MM.1S (cell line): ENCODE data around the gene ZFTA.

ENCODE experiments used
- CTCF ChIP-seq: fragments of 300-600 bp; sonication (generic); IDR thresholded peaks from 2 replicates; pipeline ENCODE4 v1.5.1; 2016; ENCODE audit warnings: antibody characterized with exemption, low read length, mixed read lengths
- EZH2 ChIP-seq: fragments of 300-600 bp; sonication (generic); optimal IDR thresholded peaks from 2 replicates; pipeline ENCODE3; 2017; ENCODE audit warnings: low read depth, mild to moderate bottlenecking, antibody characterized with exemption, low read length, mixed read lengths
- EZH2phosphoT487 ChIP-seq: fragments of 300-600 bp; sonication (generic); IDR thresholded peaks from 2 replicates; pipeline ENCODE4 v1.6.1; 2018; ENCODE audit warnings: antibody characterized with exemption, low read length

GRCh38 chr11:63729326-63729725 is 39.2 kb downstream of the ZFTA start:
- no peak for TF ChIP-seq CTCF
- TF ChIP-seq EZH2phosphoT487, result no peak
- TF ChIP-seq EZH2, result no peak
